LoVo (cell line): Measurements from ENCODE around the gene GHR.

Source experiments
- DNase-seq: peaks from one replicate; pipeline ENCODE4 v3.0.0-alpha.2; 2016; ENCODE audit warnings: low spot score

The GHR gene

DNA sequence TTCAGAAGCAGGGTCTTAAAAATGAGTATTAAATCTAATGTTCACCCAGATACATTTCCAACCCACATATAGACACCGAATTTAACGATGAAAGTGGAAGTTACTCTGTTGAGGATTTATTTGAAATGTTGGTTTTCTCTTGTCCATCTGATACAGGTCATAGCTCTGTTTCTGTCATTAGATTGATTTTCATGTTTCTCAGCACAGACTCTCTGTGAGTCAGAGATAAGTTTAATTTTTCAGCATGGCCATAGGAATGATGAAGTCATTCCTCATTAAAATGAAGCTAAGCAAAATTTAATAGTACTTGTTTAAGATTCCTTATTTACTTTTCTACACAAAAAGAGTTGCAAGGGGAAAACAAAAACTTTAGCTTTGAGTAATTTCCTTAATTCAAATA is 38.8 kb downstream of the GHR start:
- DNase-seq = no peak

DNA sequence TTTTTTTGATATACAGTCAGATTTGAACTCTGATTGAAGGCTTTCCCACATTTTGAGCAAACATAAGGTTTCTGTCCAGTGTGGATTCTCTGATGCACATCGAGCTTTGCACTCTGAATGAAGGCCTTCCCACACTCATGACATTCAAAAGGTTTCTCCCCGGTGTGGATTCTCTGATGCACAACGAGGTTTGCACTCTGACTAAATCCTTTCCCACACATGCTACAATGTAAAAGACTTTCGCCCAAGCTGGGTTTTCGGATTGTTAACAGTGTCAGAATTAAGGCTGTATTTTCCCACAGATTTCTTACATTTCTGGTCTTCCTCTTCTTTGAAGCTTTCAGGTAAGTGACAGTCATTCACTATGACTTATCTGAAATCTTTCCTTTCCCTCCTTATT is 44.3 kb downstream of the GHR start:
- no peak for DNase-seq

DNA sequence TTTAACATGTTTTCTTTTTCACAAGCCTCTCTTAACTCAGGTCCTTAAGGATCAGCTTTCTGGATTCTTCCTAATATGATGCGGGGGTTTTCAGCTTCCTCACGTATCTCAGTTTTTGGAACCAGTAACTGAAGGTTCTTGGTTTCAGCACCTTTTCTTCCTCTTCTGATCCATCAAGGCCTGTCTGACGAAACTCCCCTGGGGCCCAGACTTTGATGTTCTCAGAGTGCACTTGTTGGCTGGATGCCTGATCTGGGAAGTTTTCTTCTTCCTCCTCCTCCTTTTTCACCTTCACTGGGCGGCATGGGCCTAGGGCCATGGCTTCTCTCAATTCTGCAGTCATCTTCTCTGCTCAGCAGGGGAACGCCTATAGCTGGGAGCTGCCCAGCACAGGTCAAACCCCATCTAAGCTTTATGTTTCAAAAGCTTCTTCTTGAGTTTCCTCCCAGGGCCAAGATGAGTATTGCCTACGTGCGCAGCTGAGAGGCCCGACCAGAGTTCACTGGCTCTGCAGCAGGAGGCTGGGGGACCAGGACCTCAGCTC is 44.8 kb downstream of the GHR start:
- DNase-seq = no peak

DNA sequence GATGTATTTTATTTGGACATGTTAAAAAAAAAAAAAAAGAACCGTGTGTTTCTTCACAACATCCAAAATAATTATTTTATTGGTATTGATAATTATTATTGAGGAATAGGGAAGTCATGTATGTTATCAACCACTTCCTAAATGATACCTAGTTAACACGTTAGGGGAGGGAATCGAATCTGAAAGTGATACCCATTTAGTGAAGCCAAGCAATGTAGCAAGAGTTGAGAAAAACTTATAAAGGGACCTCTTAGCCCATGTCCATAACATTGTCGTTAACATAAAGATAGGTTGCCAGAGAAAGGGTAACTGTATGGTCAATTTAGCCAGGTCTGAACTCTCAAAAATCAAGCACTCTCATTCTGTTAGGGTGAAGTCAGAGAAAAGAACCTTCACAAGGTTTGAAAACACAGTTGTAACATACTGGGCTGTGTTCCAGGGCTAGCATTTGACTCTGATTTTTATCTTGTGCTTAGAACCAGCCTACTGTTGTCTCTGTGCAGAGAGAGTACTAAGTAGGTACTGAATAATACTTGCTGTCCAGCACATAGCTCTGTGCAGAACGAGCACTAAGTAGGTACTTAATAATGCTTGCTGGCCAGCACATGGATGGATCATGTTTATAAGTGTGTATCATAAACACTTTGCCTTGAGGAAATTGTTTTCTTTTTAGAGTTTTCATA is 60.4 kb downstream of the GHR start:
- DNase-seq = no peak

DNA sequence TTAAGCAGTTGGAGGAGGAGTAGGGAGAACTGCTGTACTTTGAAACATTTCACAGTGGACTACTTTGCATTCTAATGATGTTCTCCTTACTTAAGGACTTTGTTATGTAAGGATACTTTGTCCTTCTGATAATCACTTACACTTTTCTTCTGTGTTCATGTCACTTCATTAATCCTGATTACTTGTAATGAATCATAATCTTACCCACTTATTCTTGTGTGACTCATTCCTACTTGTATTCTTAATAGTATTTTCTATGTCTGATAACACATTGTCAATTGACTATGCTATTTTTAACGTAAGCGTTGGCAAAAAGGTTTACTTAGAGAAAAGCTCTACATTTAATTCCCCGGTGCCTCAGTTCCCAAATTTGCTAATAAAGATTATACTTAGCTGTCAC is 63.8 kb downstream of the GHR start:
- DNase-seq = no peak

DNA sequence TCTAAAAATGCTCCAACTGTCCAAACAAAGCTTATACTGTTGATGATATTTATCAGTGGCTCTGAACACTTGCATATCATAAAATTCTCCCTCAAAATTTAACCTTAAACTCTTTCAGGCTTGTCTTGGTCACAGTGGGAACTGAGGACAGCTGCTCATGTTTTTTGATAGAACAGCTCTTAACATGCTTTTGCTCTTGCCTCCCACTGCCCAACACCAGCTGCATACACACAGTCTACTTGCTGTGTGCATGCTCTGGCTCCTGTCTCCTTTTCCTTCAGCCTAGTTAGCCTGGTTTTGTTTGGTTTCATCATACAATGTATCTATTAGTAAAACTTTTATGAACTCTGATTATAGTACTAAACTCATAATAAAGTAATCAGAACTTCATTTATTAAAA is 64.6 kb downstream of the GHR start:
- no peak for DNase-seq

DNA sequence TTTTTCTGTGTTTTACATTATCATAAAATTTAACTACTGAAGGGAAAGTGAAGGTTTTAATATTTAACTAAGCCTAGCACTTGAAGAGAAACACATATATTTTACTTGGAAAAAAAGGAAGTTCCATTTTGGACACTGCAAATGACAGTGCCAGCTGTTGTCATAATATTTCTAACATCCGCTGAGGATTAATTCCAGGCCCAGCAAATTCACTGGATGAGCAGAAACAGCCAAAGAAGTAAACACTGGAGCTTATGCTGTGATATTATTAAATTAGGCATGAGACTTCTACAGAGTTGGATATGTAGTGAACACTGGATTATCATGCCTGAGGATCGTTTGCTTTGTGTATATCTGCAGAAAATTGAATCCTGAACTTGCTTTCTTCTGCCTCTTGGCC is 67.6 kb downstream of the GHR start:
- no peak for DNase-seq

DNA sequence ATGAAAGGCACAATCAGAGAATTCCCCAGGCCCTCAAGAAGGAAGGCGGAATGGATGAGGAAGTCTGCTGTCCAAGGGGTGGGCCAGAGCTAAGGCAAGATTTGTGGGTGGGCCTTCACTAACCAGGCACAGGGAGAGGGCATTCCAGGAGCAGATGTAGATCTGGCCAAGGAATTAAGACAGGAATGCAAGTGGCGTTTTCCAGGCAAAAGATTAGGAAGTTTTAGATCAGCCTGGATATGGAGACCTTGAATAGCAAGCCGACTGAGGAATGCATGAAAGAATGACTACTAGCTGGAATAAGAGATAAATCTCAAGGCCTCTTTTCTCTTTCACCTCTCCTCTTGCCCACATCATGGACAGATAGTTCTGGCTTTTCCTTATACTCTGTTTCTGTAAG is 68.5 kb downstream of the GHR start:
- DNase-seq = no peak

DNA sequence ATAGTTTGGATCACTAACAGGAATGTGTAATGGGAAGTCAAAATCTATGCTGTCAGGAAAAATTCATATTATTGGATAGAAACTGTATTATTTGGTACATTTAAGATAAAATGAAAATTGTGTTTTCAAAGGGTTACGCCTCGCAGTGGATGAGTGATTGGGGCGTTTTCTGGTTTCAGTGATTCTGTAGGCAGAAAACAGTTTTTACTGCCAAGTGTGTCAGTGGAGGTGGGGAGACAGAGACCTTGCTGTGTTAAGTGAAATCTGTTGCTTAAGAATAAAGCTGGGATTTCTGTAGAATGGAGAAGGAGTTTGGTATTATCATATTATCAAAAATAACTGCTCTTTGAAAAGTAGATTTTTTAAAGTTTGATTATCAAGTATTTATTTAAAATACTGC is 69.7 kb downstream of the GHR start:
- no peak for DNase-seq

DNA sequence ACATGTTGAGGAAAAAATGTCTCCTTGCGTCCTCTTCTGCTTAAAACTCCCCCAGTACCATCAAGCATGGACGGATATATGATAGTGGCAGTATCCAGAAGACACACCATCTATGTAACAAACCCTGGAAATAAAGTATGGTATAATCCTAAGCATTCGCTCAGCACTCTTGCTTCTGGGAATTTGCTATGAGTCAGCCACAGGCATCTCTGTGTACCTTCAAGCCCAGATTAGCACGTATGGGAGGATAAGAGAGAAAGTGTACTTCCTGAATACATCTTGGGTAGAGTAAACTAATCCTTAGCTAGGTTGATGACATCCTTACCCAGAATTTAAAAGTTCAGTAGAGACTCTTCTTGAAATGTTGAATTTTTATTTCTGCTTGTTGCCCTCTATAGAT is 71.2 kb downstream of the GHR start:
- DNase-seq = no peak

DNA sequence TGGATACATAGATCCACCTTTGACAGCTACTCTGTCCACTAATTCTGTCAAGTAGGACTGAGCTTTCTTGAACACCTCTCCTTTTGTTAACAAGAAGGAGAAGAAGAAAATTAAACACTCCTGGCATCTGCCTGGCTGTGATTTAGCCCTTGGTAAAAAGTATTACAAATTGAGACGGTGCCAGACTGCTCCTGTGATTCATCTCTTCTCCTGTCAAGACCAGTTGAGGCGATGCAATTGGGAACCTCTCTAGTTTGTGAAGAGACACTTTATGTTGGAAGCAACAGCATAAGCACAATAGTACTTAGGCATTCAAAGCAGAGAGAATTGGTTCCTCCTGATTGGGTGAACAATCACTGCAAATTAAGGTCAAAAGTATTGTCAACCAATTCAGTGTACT is 72.7 kb downstream of the GHR start:
- DNase-seq = no peak

DNA sequence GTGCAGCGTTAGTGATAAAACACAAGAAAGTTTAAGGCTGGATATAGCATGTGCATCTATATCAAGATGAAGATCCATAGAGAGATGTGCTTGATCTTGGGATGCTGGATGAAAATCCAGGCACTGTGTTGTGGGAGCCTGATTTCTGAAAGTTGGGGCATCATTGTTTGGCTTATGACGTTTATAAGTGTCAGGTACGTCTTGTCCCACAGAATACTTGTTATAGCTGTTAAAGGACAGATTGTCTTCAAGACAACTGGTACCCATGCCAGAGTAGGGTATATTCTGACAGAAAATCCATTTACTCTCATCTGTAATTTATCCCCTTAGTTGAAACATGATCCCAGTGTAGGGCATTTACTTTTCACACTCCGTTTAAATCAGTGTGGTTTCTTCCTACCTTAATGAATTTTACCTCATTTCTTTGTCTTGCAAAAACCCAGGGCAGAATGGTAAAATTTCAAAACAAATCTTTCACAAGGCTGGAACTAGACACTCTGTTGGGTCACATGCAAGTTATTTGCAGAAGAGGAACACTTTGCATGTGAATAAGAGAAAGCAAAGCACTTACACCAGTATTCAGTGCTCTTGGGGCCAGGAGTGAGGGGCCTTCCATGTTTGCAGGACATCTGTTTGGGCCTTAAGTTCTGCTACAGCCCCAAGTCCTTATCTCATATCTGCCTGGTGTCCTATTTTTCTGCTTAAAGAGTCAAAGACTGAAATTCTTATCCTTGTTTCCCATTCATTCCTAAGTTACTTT is 73.3 kb downstream of the GHR start:
- DNase-seq = no peak

DNA sequence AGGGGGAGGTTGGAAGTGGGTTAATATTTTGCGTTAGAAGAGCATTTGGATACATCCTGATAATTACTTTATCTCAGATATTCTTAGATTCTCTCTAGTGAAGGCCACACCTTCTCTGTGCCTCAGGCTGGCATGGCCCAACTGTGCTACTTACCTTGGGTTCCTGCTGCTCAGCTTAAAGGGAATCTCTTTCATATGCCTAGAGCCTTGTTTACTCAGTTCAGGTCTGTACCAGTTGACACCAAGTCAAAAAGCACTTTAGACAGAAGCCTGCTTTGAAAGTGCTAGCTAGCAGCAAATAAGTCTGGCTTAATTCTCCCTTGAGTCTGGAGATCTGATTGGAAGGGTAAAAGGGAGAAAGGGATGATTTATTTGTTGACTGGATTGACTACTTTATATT is 74.8 kb downstream of the GHR start:
- DNase-seq = no peak

DNA sequence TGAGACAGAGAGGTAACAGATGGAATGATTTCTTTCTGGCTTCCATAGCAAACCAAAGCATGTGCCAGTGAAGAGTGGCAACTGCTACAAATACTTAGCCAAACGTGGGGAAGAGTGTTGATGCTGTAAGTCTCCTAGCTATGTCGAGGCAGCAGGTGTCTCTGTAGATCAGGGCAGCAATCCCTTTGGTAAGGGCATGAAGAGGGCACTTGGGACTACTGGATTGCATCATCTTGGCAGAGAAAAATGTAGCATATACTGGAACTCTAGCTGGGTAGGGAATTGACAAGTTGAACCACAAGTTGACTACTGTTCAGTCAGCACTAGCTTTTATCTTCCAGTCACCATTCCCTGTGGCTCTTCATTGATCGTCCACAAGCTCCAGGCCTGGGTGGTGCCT is 75.8 kb downstream of the GHR start:
- DNase-seq = no peak

DNA sequence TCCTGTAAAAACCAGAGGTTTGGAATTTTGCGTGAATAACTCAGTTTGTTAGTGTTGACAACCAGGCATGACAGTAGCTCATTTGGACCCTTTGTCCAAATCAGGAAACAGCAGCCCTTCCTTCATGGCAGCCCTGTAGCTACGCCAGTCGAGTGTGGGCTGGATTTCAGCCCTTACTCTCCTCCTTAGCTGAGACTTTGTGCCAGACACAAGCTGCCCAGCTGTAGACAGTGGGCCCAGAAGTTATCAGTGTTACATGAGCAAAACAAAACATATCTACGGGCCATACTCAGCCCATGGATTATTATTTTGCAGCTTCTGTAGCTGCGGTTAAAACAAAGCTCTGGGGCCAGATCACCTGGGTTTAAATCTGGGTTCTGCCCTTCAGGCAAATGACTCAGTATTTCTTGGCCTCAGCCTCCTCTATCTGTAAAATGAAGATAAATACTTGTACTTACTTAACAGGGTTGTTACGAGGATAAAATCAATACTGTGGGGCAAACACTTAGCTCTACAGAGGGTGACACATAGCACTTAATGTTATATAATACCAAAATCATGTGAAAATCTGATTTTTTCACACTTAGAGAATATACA is 76.9 kb downstream of the GHR start:
- no peak for DNase-seq

DNA sequence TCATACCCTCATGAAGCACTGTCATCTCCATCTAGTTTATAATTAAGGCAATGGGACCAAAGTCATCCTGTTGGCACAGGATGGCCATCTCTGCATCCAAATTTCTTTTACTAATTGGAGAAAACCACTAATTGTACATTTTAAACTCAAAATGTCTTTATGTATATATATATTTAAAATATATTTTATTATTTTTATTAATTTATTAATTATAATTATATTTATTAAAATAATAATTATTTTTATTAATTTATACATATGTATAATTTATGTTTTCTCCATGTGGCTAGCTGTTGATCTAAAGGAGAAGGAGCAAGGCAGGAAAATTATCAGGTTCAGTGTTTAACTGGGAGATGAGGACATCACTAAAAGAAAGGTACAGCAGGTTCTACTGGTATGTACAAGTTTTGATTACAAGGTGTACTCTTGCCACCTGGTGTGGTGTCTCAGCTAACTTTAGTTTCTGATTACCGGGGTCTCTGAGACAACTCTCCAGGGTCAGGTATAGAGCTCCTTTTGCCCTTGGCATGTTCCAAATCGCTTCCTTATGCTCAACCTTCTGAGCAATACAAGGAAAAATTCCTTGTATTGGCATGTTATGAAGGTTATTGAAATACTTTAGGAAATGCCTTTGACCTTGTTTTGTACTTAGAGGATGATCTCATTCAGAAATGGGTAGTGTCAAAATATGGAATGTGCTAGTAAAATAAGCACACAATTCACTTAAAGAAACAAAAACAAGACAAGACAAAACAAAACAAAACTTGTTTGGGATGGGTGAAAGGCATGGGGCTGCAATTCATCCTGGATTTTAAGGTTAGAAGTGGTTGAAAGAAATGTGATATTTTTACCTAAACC is 79.6 kb downstream of the GHR start:
- no peak for DNase-seq

DNA sequence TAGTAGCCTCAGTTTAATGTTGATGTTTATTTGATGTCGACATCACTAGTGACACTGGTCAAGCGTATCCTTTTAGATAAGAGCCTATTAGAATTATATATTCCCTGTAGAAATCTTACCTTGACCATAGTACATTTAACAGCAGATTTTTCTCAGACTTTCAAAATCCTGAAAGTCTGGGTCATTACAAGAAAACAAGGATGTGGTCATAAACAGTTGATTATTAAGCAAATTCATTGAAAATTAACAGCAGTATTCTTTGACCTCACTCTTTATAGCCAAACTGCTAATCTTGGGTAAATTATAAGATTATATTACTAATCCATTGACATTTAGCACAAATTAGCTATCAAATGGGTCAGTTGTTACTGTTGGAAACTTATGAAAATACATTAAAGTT is 83.4 kb downstream of the GHR start:
- DNase-seq = no peak

DNA sequence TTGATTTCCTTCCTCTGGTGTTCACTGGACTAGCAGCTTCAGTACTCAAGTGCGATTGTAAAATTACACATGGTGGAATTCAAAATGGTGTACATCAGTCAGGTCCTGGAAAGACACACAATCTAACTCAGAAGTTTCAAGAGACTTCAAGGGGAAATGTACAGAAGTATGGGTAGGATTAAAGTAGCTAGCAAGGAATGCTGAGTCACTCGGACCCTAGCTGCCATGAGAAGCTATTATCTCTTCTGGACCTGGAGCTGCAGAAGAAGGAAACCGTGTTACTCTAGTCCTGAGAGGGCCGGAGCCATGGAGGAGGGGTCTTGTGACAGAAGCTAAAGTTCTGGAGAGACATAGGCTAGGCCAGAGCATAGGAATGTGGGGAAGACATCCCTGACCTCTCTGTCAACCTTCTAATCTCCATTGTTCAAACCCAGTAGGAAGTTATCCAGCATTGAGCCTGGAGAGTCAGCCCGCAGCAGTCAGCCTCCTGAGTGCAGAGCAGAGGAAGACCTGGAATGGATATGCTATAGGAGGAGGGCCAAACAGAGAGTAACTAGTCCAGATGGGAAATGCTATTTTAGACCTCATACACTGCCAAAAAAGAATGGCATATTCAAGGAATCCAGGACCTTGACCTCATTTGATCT is 84.3 kb downstream of the GHR start:
- DNase-seq = no peak

DNA sequence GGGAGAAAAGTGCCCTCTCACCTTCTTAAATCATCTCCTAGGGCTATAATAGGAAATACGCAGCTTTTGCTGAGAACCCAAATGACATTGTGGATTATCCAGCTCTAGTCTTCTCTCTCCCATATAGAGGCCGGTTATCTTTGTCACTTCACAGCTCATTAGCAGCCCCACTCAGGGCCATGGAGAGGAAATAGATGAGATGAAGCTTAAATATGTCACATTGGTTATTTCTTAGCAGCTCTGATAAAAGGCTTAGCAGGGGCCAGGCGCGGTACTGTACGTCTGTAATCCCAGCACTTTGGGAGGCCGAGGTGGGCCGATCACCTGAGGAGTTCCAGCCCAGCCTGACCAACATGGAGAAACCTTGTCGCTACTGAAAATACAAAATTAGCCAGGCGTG is 90.0 kb downstream of the GHR start:
- DNase-seq = no peak

DNA sequence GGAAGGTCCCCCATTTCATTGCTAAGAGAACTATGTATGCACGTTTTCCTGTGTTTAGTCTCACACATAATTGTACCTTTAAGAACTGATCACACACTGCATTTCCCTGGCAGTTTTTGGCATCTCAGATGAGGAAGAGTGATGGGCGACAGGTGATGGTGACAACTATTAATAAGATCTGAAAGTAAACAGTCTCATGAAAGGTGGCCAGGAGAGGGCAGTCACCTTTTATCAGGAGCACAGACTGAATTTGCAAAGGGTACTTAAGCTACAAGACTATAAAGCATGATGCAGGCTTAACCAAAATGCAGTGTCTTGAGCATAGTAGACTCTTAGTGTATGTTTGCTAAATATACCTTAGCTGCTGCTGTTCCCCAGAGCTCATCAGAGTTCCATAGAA is 91.5 kb downstream of the GHR start:
- no peak for DNase-seq

DNA sequence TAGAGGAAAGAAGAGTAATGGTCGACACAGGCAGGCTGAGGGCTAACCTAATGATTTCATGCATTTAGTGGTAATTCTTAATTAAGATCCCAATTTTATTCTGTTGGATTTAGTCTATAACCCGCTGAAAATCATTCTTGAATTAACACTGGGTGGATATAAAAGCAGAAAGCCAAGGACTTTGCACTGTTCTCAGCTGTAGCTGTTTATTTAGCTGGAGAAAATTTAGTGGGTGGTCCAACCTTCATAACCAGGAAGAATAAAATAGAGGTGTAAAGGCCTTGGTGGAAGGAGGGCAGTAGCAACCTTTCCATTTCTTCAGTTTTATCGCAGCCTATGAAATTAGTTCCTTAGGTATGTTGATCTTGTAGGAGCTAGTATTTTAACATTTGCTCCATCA is 92.3 kb downstream of the GHR start:
- DNase-seq = no peak
